HEK293 (cell line): Measurements from ENCODE around the gene SRGAP2C.
A peak's percentile ranks its signal among the peaks of the same experiment; 100 is the strongest.
"Not testable (repeated sequence)": the region's sequence is repeated elsewhere in the genome, so short reads cannot be mapped to it uniquely, and the experiment has no call there.

Experiments used
- CTCF ChIA-PET: fragments of 350-600 bp; formaldehyde crosslinking; extraction: SDS; loops from one replicate; lab custom pipeline; 2021; ENCODE audit warnings: antibody characterized with exemption; lab: Yijun Ruan, JAX
- POLR2A ChIA-PET: fragments of 300-600 bp; formaldehyde crosslinking; extraction: SDS; loops from one replicate; lab custom pipeline; 2020; ENCODE audit warnings: antibody characterized with exemption, inconsistent platforms; lab: Yijun Ruan, JAX
- H3K27ac ChIP-seq: fragments of 200-500 bp; sonication (Bioruptor generic); 2 replicates; pipeline ENCODE4 v1.5.1; 2014; ENCODE audit warnings: low read depth, low read length, control low read depth, inconsistent platforms; ENCODE audit errors: extremely low read depth
- H3K36me3 ChIP-seq, 2 experiments: fragments of 200-500 bp in 1 of 2; sonication (Bioruptor generic) in 1 of 2; 1 replicate in 1 of 2; 2 replicates in 1 of 2; pipeline ENCODE4 v1.5.1; 2014 to 2017; ENCODE audit warnings: inconsistent platforms in 2 of 2, low read length in 2 of 2; ENCODE audit not compliant: control insufficient read depth in 2 of 2, insufficient read depth in 1 of 2
- H3K4me1 ChIP-seq: fragments of 200-500 bp; sonication (Bioruptor generic); 2 replicates; pipeline ENCODE4 v1.5.1; 2014; ENCODE audit warnings: mild to moderate bottlenecking, low read length, inconsistent platforms; ENCODE audit not compliant: control insufficient read depth, insufficient read depth
- H3K4me3 ChIP-seq: 2 replicates; pipeline ENCODE4 v1.5.1; 2011; ENCODE audit warnings: low read depth, mild to moderate bottlenecking, control low read depth, low read length, moderate library complexity
- H3K9me3 ChIP-seq: fragments of 200-500 bp; sonication (Bioruptor generic); 2 replicates; pipeline ENCODE4 v1.5.1; 2014; ENCODE audit warnings: low read depth, low read length, inconsistent platforms; ENCODE audit not compliant: control insufficient read depth, insufficient read depth
- EGR2 ChIP-seq: fragments of 450-650 bp; formaldehyde crosslinking; IDR thresholded peaks from 2 replicates; pipeline ENCODE4 v1.5.1; 2016; ENCODE audit warnings: low read depth, missing biosample characterization, missing genetic modification characterization
- FEZF1 ChIP-seq: fragments of 450-650 bp; formaldehyde crosslinking; IDR thresholded peaks from 2 replicates; pipeline ENCODE4 v1.5.1; 2016; ENCODE audit warnings: missing biosample characterization, missing genetic modification characterization
- ZFHX2 ChIP-seq: fragments of 450-650 bp; formaldehyde crosslinking; conservative IDR thresholded peaks from 2 replicates; pipeline ENCODE4 v1.5.1; 2016; ENCODE audit warnings: missing biosample characterization, missing genetic modification characterization

The SRGAP2C gene

DNA sequence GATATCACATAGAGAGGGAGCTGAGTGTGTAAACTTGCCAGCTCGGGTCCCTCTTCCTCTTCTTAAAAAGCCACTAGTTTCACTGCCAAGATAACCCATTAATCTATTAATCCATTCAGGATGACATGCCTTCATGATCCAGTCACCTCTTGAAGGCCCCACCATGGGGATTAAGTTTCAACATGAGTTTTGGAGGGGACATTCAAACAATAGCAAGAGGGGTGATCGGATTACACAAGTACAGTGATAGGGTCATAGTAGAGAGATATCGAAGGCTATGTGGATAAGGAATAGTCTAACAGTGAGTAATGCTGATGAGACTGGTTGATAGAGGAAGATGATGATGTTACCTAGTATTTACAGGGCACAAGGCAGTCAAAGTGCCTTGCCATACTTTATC, 18.2 kb downstream of the SRGAP2C start:
- H3K27ac ChIP-seq, H3K4me3 ChIP-seq, H3K4me1 ChIP-seq, H3K9me3 ChIP-seq, POLR2A ChIA-PET, CTCF ChIA-PET, H3K36me3 ChIP-seq: not testable (repeated sequence)

DNA sequence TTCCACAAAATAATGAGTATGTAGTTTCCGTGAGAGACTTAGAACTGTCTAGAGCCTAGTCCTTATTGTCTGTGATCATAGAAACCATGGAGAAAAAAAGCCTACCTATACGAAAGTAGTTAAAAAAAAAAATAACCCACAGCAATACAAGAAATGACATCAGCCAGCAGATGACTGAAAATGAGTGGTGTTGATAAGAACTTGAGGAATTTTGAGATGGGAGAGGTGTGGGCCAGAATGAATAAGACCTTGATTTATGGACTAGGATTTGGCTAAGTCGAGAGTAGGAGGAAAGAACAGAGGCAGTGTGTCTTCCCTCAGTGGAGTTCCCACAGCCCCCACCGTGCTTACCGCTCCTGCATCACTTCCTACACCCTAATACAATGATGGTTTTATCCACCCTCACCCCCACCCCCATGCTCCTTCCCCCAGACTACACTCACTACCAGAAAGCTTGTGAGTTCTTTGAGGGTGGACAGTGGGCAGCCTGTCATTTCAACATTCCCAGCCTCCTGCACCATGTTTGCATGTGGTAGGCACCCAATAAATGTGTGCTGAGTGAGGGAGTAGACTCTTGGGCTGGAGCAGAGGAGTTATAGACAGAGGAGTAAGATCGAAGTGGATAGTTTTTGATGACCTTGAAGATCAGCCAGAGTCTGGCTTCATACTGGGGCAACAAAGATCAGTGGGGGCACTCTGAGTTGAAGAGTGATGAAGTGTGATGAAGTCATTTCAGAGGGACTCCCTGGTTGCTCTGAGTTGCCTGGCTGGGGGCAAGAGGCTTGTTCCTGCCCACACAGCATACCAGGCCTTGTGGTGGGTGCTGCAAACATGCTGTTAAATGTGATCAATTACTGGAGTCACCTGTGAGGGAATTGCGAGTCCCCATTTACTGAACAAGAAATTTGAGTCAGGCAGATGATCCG, 21.3 kb downstream of the SRGAP2C start:
- H3K9me3 ChIP-seq, H3K4me1 ChIP-seq, CTCF ChIA-PET, POLR2A ChIA-PET, H3K27ac ChIP-seq, H3K36me3 ChIP-seq, H3K4me3 ChIP-seq: not testable (repeated sequence)
- peak; percentile 70 for TF ChIP-seq ZFHX2 (tag by site-specific recombination)
- TF ChIP-seq EGR2 (tag by site-specific recombination), result peak; percentile 70; the same call in 1 of the 2 replicates

DNA sequence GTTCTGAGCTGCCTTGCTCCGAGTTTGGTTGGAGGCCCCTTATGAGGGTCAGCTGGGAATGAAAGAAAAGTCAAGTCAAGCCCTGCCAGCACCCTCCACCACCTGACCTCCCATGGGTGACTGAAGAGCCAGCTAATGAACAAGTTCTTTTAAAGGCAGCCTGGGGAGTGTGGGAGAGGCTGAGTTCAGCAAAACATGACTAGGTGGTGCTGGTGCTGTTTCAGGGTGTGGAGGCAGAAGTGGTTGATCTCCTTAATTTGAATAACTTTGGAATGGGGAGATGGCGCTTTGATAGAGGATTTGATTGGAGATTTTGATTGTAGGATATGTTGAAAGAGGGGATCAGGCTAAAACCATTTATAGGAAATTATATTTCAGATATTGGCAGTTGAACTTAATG, 22.6 kb downstream of the SRGAP2C start:
- H3K4me3 ChIP-seq, H3K4me1 ChIP-seq, POLR2A ChIA-PET, CTCF ChIA-PET, H3K36me3 ChIP-seq, H3K9me3 ChIP-seq, H3K27ac ChIP-seq: not testable (repeated sequence)

DNA sequence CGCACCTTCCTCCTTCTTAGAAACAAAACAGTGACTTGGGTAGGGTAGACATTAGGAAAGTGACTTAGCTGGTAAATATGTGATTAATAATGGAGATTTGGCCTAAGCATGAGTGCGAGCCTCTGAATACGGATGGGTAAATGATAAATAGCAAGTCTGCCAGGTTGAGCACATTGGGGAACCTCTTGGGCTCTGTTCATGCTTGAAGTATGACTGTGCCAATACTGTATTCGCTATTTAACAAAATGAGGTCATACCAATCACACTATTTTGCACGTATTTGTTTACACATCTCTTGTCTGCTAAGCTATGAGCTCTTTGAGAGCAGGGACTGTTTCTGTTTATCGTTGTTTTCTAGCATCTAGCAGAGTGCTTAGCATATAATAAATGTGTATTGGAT, 23.6 kb downstream of the SRGAP2C start:
- H3K9me3 ChIP-seq, POLR2A ChIA-PET, H3K36me3 ChIP-seq, CTCF ChIA-PET, H3K4me3 ChIP-seq, H3K4me1 ChIP-seq, H3K27ac ChIP-seq: not testable (repeated sequence)

DNA sequence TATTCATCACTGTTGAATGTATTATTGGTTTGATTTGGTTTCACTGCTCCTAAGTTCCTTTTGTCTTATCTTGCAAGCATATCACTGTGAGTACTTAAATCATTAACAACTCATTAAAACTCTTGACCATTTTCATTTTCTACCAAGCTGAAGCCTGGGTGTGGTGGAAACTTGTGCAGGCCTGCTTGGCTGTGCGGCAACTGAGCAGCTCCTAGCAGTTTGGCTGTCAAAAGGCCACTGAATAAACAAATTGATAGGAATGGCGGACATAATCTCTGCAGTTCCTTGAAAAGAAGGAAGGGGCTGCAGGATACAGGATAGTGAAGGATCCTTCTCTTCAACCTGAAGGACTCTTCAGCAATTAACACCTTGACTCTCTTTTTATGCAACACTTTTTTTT, 26.0 kb downstream of the SRGAP2C start:
- POLR2A ChIA-PET, result not testable (repeated sequence)

DNA sequence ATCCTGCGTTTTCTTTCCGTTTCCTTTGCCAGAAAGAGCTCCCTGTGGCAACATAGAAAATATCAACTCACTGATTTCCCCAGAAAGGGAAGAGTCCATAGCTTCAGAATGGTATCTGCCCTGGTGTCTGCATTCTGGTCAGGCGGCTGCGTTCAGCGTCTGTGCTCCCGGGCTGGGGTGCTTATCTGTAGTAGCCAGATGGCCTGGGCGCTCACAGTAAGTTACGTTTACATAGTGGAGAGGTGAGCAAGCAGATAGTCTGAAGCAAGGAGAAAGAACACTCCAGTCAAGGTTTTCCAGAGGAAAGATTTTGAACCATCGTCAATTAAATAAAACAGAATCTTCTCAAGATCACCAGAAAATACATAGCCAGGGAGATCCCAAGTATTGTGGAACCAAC, 28.7 kb downstream of the SRGAP2C start:
- H3K9me3 ChIP-seq, H3K36me3 ChIP-seq, H3K4me3 ChIP-seq, POLR2A ChIA-PET, H3K27ac ChIP-seq, CTCF ChIA-PET, H3K4me1 ChIP-seq: not testable (repeated sequence)

More for the DNA sequence above, 26.0 kb downstream of the SRGAP2C start:
- CTCF ChIA-PET, H3K4me1 ChIP-seq, H3K36me3 ChIP-seq, H3K9me3 ChIP-seq, H3K4me3 ChIP-seq, H3K27ac ChIP-seq: not testable (repeated sequence)
- peak; percentile 53 for TF ChIP-seq FEZF1 (tag by site-specific recombination)

DNA sequence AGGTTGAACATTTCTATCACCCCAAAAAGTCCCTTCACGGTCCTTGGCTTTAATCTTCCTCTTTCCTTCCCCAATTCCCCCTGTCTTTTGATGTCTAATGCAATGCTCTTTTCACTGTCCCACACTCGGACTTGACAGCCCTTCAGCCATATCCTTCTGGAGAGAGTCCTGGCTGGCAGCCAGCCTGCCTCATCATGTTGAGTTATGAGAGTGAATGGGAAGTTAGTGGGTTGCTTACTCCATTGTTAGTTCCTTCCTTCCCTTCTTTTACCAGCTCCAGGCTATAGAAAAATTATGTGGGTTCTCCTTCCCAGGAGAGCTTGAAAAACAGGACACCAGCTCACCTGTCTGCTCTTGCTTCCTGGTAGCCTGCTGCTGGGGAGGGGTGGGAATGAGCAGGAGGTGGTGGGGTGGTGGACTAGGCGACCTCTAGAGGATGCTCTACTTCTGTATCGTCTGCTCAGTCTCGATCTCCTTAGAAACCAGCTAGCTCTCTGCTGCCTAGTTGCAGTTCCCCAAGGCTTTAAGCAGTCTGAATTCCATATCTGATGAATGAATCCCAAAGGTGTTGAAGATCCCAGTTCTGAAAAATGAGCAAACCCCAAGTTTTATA, 29.9 kb downstream of the SRGAP2C start:
- H3K36me3 ChIP-seq, H3K4me1 ChIP-seq, H3K27ac ChIP-seq, CTCF ChIA-PET, H3K4me3 ChIP-seq, POLR2A ChIA-PET, H3K9me3 ChIP-seq: not testable (repeated sequence)

DNA sequence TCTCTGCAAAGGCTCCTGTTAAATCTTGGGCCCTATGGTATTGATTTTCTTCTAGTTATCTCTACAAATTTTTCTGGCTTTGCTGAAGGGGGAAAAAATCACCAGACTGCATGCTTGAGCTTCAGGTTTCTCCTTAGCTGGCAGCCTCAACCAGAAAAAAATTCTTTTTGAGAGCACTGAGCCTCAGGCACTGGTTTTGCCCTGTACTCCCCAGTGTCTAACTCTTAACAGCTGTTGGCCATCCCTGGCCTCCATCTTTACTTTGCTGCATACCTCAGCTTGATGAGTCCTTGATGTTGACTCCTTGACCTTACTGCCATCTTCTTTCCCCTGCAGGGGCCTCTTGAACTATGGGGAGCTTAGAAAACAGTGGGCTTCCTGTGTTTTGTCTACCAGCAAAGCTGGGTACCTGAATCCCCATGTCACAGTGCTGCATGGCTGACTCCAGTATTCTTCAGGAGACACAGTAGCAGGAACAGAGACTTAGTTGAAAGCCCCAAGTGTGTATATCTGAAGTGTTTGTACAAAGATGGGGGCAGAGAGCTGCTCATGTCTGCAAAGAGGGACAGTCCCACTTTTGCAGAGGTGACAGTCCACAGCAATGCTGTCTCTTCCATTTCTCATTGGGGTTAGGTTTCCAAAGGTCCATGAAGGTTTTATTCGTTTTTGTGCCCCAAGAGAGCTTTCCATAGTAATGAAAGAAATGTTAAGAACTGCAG, 31.1 kb downstream of the SRGAP2C start:
- H3K9me3 ChIP-seq, POLR2A ChIA-PET, H3K4me3 ChIP-seq, H3K27ac ChIP-seq, H3K4me1 ChIP-seq, CTCF ChIA-PET, H3K36me3 ChIP-seq: not testable (repeated sequence)

DNA sequence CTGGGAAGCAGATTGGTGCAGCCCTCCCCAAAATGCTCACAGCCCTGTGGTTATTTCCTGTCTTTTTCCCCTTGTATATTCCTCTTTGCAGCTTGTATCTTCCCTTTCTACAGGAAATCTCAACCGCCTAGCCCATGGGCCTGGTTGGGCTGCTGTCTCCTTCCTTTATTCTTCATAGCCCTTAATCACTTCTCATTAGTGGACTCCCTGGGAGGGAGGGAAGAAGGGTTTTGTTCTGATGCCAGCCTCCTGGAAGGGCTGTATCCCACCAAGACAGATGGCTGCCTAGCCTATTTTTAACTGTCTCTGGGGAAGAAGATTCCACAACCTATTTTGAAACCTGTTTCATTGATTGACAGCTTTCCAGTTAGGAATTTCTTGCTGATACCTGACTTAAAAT, 31.9 kb downstream of the SRGAP2C start:
- POLR2A ChIA-PET, H3K27ac ChIP-seq, H3K9me3 ChIP-seq, H3K36me3 ChIP-seq, H3K4me1 ChIP-seq, CTCF ChIA-PET, H3K4me3 ChIP-seq: not testable (repeated sequence)

DNA sequence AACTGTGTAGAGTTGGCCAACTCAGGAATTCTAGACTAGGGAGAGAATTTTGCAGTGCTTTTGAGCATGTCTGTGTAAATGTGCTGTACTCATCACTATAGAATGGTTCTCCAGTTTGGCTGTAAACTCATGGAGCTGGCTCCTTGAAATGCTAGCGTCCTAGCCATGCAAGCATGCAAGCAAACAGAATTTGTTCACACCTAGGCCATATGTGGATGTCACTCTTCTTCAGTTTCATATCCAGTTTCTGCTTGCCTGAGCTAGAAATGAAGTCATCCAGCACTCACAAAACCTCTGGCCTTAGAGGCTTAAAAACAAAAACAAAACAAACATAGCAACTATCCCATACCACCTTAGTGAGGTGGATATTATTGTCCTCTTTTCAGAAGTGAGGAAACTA, 37.0 kb downstream of the SRGAP2C start:
- H3K36me3 ChIP-seq, CTCF ChIA-PET, H3K27ac ChIP-seq, POLR2A ChIA-PET, H3K9me3 ChIP-seq, H3K4me3 ChIP-seq, H3K4me1 ChIP-seq: not testable (repeated sequence)
